OCI-LY7 (cell line): ENCODE data around the gene KIF16B.

Experiments used
- EZH2phosphoT487 ChIP-seq: fragments of 200-600 bp; sonication (generic); IDR thresholded peaks from 2 replicates; pipeline ENCODE4 v1.6.1; 2018; ENCODE audit warnings: low read depth, borderline replicate concordance, mild to moderate bottlenecking, mixed run types, antibody characterized with exemption, low read length, moderate library complexity, mixed read lengths
- TF ChIP-seq, protein P1 (sequence below): fragments of 200-600 bp; sonication (generic); conservative IDR thresholded peaks from 2 replicates; pipeline ENCODE4 v1.5.1; 2014; ENCODE audit warnings: mild to moderate bottlenecking, antibody characterized with exemption, low read length, moderate library complexity, mixed read lengths

DNA sequence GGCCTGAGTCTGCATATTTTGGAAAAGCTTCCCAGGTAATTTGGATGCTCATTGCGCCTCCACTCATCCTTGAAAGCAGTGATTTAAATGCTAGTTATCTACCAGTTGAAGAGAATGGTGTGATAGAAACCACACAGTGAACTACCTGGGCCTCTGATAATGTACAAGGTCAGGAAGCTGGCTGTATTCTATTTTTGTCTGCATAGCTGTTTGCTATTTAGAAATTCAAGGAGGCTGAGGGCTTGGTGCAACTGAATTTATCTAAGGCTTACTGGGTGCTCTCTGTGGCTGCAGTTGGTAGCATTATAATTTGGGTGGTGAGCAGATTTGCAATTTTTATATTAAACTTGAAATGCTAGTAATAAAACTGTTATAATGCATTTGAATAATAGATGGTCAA, 245.6 kb downstream of the KIF16B start:
- TF ChIP-seq, protein P1, sequence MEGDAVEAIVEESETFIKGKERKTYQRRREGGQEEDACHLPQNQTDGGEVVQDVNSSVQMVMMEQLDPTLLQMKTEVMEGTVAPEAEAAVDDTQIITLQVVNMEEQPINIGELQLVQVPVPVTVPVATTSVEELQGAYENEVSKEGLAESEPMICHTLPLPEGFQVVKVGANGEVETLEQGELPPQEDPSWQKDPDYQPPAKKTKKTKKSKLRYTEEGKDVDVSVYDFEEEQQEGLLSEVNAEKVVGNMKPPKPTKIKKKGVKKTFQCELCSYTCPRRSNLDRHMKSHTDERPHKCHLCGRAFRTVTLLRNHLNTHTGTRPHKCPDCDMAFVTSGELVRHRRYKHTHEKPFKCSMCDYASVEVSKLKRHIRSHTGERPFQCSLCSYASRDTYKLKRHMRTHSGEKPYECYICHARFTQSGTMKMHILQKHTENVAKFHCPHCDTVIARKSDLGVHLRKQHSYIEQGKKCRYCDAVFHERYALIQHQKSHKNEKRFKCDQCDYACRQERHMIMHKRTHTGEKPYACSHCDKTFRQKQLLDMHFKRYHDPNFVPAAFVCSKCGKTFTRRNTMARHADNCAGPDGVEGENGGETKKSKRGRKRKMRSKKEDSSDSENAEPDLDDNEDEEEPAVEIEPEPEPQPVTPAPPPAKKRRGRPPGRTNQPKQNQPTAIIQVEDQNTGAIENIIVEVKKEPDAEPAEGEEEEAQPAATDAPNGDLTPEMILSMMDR = no peak
- no peak for TF ChIP-seq EZH2phosphoT487
